IgD-negative memory B cell (primary cell): Measurements from ENCODE around the gene DAGLA. TPM values are rescaled to one million over a fixed set of nuclear protein-coding genes. Genes with fewer than 3 reads are reported as not detected.
A peak's percentile ranks its signal among the peaks of the same experiment; 100 is the strongest.

ENCODE experiments used
- H3K27ac Mint-ChIP-seq, 3 donors: one replicate each; pipeline ENCODE4 v1.8.0; 2020 to 2022; ENCODE audit warnings: mild to moderate bottlenecking in 3 of 3, mixed read lengths in 3 of 3, moderate library complexity in 1 of 3
- H3K27me3 Mint-ChIP-seq: one replicate; pipeline ENCODE4 v1.8.0; 2021; ENCODE audit warnings: mixed read lengths
- H3K36me3 Mint-ChIP-seq: one replicate; pipeline ENCODE4 v1.8.0; 2020; ENCODE audit warnings: mild to moderate bottlenecking, mixed read lengths
- H3K4me1 Mint-ChIP-seq, 3 donors: one replicate each; pipeline ENCODE4 v1.8.0; 2020 to 2022; ENCODE audit warnings: mixed read lengths in 3 of 3, mild to moderate bottlenecking in 1 of 3
- H3K4me3 Mint-ChIP-seq, 4 donors: one replicate each; pipeline ENCODE4 v1.8.0; 2020 to 2022; ENCODE audit warnings: mild to moderate bottlenecking in 4 of 4, mixed read lengths in 4 of 4, moderate library complexity in 3 of 4
- H3K9me3 Mint-ChIP-seq, 3 donors: one replicate each; pipeline ENCODE4 v1.8.0; 2020 to 2021; ENCODE audit warnings: mixed read lengths in 3 of 3, mild to moderate bottlenecking in 1 of 3
- polyA plus RNA-seq: library from polyadenylated mRNA; unstranded; fragments of 300-500 nt; fragmentation: Illumina TruSeq; gene quantifications from one replicate; pipeline ENCODE4 v1.2.3, GENCODE V29; 2021

The DAGLA gene
- polyA plus RNA-seq, 1 donor from 2014 or later: not detected

DNA sequence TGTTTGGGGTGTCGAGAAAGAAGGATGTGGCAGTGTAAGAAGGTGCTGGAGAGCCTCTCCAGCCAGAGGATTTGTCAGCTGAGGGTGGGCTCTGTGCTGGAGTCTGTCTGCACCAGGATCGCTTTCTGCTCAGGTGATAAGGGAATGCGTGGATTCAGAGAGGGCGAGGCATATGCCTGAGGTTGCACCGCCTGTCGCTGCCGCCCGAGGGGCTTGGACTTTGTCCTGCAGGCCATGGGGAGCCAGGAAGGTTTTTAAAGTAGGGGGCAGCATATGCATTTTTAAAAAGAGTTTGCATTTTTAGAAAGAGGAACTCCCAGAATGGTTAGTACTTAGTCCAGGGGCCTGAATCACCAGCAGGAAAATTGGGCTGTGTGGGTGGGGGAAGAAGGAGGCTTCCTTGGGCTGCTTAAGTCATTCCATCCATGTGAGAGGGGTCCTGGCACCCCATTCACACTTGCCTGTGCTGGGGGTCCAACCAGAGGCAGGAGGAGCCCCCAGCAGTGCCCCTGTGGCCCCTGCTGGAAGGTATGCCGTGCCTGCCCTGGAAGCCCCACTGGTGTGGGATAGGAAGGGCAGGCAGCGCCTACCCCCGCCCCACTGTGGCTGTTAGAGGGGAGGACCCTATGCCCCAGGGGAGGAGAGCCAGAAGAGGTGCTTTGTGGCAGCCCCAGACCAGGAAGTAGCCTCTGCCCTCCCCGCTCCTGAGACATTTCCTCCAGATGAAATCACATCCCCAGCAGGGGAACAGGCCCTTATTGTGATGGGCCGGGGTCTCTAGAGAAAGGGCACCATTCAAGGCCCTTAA lies 36.5 kb downstream of the DAGLA start:
- Mint-ChIP-seq H3K27me3 (peaks cover 2% of the 10 kb centered on the region), H3K4me3 (no peak overlapping the region), H3K27ac (no peak overlapping the region), H3K4me1 (no peaks in the 10 kb centered on the region), H3K36me3 (no peaks in the 10 kb centered on the region), H3K9me3 (no peaks in the 10 kb centered on the region)

DNA sequence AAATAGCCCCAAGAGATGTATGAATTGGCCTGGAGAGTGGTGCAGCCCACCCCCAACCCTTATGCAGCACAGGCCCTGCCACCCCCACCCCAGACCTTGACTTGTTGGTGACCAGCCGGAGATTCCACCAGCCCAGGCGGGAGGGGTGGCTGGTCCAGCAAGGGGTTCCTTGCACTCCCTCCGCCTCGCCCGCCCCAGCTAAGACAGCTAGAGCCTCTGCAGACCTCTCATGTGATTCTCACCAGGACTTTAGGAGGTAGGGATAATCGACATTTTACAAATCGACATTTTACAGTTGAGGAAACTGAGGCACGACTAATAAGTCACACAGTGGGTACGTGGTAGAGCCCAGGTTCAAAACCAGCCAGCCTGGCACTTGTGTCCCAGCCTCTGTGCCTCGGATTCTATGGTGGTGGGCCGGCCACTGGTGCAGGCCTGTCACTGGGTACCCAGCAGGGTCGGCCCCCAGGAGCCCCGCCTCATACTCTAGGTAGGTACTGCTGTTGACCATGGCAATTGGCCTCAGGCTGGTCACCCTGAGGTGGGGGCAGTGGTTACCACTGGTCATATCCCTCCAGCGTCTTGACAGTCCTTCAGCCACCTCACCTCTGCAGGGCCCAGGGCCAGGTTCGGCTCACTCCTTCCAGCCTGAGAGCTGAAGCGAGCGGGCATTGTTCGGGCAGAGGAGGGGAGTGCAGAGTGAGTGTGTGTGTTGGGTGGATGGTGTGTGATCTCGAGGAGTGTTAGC lies 37.3 kb downstream of the DAGLA start:
- Mint-ChIP-seq H3K27me3 (peaks cover 2% of the 10 kb centered on the region), H3K27ac (no peak overlapping the region), H3K4me3 (no peak overlapping the region)

DNA sequence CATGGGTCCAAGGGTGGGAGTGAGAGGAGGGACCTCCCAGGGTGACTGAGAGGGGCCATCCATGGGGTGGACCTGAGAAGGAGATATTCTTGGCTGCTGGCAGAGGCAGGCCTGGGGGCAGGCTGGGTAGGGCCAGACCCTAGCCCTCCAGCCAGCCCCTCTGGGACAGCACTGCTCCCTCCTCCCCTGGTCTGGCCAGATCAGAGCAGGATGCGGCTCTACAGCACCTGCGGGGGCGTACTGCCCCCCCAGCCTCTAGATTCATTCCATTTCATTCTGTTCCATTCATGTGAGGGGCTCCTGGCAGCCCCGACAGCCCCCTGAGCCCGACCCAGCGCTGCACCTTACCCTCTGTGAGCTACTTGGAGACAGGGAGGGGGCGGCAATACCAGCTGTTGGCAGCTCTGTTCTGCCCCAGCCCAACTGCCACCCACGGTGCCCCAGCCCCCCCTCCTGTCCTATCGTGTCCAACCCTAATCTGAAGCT lies 37.9 kb downstream of the DAGLA start:
- H3K27me3 Mint-ChIP-seq: peaks cover 2% of the 10 kb centered on the region
- no peaks in the 10 kb centered on the region for H3K9me3 Mint-ChIP-seq
- H3K27ac Mint-ChIP-seq: no peak overlapping the region
- peaks cover 2% of the 10 kb centered on the region for H3K36me3 Mint-ChIP-seq
- no peaks in the 10 kb centered on the region for H3K4me1 Mint-ChIP-seq
- H3K4me3 Mint-ChIP-seq: no peak overlapping the region

More for the DNA sequence above, 37.3 kb downstream of the DAGLA start:
- Mint-ChIP-seq H3K9me3 (no peaks in the 10 kb centered on the region), H3K36me3 (peaks cover 2% of the 10 kb centered on the region), H3K4me1 (no peaks in the 10 kb centered on the region)

DNA sequence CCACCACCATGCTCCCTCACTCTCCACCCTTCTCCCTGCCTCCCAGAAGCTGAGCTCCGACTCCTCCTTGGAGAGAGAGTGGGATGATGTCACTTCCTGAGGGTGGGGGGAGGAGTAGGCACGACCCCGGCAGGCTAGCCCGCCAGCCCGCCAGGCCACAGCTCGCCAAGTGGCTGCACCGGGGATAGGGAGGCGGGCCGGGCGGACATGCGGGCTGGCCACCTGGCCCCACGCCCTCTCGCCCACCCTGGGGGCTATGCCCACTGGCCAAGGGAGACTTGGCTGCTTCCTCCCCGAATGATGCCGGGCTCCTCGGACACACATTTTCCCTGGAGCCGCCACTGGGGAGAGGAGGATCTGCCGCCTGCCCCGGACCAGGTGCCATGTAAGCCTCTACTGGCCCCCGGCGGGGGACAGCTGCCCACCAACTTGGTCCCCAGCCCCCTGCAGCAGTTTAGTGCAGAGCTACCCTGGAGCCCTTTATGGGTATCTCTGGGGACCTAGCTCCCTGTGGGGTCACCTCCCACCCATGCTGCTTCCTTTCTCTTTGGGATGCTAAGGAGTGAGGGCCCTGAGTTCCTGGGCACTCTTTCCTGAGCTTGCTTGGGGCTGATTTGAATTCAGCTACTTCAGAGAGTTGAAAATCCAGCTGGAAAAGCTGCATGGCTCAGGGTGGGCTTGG lies 38.6 kb downstream of the DAGLA start:
- peaks cover 2% of the 10 kb centered on the region for H3K36me3 Mint-ChIP-seq
- H3K9me3 Mint-ChIP-seq: no peaks in the 10 kb centered on the region
- H3K4me1 Mint-ChIP-seq: no peaks in the 10 kb centered on the region
- H3K27me3 Mint-ChIP-seq: peaks cover 4% of the 10 kb centered on the region
- H3K27ac Mint-ChIP-seq: no peak overlapping the region
- no peak overlapping the region for H3K4me3 Mint-ChIP-seq

DNA sequence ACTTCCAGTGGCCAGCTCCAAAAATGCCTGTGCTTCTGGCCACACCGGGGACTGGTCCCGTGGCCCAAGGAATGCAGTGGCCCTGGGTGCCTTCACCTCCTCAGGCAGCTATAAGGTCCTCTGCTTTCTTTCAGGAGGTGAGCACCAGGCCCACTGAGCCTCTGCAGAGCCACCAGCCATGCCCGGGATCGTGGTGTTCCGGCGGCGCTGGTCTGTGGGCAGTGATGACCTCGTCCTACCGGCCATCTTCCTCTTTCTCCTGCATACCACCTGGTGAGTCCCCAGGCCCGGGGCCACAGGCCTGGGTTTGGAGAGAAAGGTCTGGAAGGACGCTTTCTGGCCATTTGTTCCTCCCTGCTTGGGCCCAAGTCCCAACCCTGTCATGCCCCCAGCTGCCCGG lies 39.8 kb downstream of the DAGLA start:
- Mint-ChIP-seq H3K27ac (no peak overlapping the region), H3K9me3 (no peaks in the 10 kb centered on the region), H3K36me3 (peaks cover 2% of the 10 kb centered on the region), H3K27me3 (peaks cover 4% of the 10 kb centered on the region), H3K4me1 (no peaks in the 10 kb centered on the region), H3K4me3 (no peak overlapping the region)

DNA sequence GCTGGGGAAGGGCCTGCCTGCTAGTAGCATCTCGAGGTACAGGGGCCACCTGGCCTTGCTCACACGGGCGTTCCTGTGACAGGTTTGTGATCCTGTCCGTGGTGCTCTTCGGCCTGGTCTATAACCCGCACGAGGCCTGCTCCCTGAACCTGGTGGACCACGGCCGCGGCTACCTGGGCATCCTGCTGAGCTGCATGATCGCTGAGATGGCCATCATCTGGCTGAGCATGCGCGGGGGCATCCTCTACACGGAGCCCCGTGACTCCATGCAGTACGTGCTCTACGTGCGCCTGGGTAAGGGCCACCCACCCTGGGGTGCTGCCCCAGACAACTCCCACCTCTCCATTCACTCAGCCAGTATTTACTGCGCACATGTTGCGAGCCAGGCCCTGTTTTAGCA lies 40.4 kb downstream of the DAGLA start:
- Mint-ChIP-seq H3K36me3 (peaks cover 2% of the 10 kb centered on the region), H3K27ac (no peak overlapping the region), H3K4me3 (no peak overlapping the region), H3K9me3 (no peaks in the 10 kb centered on the region), H3K4me1 (no peaks in the 10 kb centered on the region), H3K27me3 (peaks cover 4% of the 10 kb centered on the region)

DNA sequence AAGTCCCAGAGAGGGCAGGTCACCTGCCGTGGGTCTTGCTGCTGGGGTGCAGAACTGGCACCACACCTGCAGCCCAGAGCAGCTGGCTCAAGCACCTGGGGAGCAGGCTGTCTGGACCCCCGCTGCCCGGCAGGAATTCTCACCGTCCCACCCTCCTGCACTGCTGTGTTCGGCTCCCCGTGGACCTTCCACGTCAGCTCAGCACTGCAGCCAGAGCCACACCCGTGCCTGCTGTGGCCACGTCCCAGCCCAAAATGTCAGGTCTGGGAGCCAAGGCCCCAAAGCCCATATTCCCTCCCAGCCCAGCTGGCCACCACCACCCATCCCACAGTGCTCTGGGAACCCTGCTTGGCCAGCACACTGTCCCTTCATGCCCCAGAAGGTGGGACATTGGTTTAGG lies 44.2 kb downstream of the DAGLA start:
- Mint-ChIP-seq H3K36me3 (peaks cover 2% of the 10 kb centered on the region), H3K27ac (no peak overlapping the region), H3K27me3 (peaks cover 10% of the 10 kb centered on the region), H3K4me1 (no peaks in the 10 kb centered on the region), H3K9me3 (no peaks in the 10 kb centered on the region), H3K4me3 (no peak overlapping the region)

DNA sequence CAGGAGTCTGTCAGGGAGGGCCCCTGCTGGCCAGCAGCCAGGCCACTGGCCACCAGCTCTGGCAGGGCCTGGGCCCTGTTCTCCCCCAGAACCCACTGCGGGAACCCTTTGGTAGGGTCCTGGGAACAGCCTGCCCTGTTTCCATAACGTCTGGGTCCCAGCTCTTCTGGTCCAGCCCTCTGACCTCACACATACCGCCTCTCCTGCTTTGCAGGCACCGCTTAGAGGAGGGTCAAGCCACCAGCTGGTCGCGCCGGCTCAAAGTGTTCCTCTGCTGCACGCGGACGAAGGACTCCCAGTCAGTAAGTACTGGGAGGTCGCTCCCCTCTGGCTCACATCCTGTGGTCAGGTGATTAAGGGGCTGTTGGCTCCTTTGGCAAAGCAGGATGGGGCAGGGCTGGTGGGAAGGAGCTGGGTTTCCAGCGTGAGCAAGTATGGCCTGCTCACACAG lies 45.6 kb downstream of the DAGLA start:
- Mint-ChIP-seq H3K4me1 (no peaks in the 10 kb centered on the region), H3K27ac (no peak overlapping the region), H3K9me3 (no peaks in the 10 kb centered on the region), H3K36me3 (peaks cover 2% of the 10 kb centered on the region), H3K4me3 (no peak overlapping the region), H3K27me3 (peaks cover 9% of the 10 kb centered on the region)

DNA sequence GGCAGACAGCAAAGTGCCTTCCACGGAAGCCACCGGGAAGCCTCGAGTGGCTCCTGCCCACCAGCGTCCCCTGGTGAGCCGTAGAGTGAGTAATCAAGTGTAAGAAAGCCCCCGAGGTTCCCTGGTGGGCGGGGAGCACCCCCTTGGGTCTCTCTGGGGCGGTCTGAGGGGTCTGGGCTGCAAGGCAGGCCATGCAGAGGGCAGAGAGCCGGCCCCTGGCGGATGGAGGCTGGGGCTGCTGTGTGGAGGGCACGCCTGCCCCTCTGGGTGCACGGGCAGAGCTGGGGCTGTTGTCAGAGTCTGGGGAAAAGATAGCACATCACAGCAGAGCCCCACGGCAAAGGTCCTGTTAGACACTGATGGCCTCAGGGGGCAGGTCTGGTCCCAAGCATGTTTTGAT lies 46.6 kb downstream of the DAGLA start:
- peaks cover 9% of the 10 kb centered on the region for H3K27me3 Mint-ChIP-seq
- peaks cover 2% of the 10 kb centered on the region for H3K36me3 Mint-ChIP-seq
- H3K9me3 Mint-ChIP-seq: no peaks in the 10 kb centered on the region
- no peaks in the 10 kb centered on the region for H3K4me1 Mint-ChIP-seq
- no peak overlapping the region for H3K4me3 Mint-ChIP-seq
- H3K27ac Mint-ChIP-seq: no peak overlapping the region

DNA sequence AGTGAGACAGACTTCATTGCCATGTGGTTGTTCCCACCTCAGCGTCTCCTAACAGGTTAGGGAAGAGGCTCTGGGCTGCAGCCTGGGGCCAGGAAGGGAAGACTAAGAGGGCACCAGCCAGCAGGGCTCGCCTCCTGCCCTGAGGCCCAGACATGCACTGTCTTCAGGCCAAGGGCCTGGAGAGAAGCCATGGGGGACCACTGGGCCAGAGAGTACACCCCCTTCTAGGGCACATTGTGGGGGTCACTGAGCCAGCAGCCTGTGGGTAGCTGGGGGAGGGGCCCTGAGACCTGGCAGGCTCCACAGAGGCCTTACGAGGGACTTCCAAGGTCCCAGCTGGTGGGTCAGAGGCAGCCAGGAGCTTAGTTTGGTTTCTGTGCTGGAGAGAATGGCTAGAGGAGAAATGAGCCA lies 47.2 kb downstream of the DAGLA start:
- Mint-ChIP-seq H3K4me1 (no peaks in the 10 kb centered on the region), H3K27ac (no peak overlapping the region), H3K27me3 (peaks cover 9% of the 10 kb centered on the region), H3K4me3 (no peak overlapping the region), H3K9me3 (no peaks in the 10 kb centered on the region), H3K36me3 (peaks cover under 1% of the 10 kb centered on the region)

DNA sequence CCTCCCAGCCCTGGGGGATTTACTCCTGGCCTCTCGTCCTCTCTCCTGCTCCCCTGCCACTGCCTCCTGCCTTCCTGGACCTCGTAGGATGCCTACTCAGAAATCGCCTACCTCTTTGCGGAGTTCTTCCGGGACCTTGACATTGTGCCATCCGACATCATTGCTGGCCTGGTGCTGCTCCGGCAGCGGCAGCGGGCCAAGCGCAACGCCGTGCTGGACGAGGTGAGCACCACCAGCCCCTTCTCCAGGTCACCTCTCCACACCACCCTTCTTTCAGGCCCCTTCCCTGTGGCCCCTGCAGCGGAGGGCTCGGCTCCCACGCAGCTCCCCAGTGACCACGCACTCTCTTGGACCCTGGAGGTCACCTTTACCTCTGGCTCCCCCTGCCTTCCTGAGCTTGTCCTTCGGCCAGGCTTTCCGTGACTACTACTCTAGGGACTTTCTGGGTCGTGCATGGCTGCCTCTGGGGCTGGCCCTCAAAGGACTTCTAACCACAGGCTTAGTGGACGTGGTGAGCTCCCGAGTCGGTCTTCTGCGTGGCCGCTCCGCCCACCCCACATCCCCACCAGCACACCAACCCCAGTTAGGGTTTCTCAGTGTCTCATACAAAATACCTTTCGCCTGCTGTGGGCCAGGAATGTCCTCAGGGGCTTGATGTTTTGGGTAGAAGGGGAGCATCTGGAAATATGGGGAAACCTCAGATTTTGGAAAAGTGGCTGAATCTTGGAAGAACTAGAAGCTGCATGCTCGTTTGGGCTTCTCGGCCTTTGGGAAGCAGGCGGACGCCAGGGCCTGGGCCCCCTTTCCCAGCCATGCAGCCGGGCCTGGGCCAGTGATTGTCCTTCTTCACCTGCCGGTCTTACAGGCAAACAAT lies 48.1 kb downstream of the DAGLA start:
- H3K36me3 Mint-ChIP-seq: no peaks in the 10 kb centered on the region
- H3K4me3 Mint-ChIP-seq: no peak overlapping the region
- no peaks in the 10 kb centered on the region for H3K9me3 Mint-ChIP-seq
- peaks cover 9% of the 10 kb centered on the region for H3K27me3 Mint-ChIP-seq
- peaks cover 1 to 2% (median 1%) of the 10 kb centered on the region in 3 donors for H3K4me1 Mint-ChIP-seq
- H3K27ac Mint-ChIP-seq: no peak overlapping the region

DNA sequence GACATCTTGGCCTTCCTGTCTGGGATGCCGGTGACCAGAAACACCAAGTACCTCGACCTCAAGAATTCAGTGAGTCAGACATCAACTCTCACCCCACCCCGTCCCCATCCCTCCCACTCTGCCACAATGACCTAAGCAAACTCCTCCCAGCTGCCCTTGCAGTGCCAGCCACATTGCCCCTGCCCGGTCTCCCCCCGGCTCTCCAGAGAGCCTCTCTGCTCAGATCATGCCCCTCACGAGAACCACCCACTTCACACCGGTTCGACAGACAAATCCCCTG lies 48.7 kb downstream of the DAGLA start:
- no peaks in the 10 kb centered on the region for H3K36me3 Mint-ChIP-seq
- peaks cover 4 to 6% (median 4%) of the 10 kb centered on the region in 3 donors for H3K4me1 Mint-ChIP-seq
- H3K27ac Mint-ChIP-seq: no peak overlapping the region
- peaks cover 9% of the 10 kb centered on the region for H3K27me3 Mint-ChIP-seq
- H3K4me3 Mint-ChIP-seq: no peak overlapping the region
- no peaks in the 10 kb centered on the region for H3K9me3 Mint-ChIP-seq

DNA sequence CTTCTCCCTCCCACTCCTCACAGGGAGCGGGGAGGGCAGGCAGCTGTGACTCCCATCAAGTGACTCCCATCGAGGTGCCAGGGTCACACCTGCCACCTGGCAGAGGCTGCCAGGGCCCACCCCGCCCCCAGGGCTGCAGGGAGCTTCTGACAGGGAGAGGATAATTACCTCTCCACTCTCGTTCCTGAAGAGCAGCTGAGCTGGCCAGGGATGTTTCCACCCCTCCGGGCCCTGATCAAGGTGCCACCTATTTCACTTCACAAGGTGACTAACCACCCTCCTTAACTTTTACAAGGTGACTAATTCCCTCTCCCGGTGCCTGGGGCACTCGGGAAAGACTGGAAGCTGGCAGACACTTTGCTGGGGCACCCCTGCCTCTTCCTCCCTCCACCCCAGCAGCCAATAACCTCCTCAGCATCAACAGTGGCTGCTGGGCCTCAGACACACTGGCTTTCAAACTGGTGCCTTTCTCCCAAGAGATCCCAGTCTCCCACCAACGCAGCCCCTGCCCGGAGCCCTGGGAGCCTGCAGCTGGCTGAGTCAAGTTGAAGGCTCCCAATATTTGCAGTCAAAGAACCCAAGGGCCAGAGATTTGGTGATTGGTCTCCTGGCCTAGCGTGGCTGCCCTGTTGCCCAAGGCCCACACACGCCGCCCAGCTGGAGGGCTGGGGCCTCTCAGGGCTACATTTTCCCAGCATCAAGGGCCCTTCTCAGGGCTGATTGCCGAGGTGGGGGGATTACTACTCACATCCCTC lies 50.2 kb downstream of the DAGLA start:
- H3K27ac Mint-ChIP-seq: peak overlapping the region in 1 of 3 donors; percentile 47
- H3K36me3 Mint-ChIP-seq: no peaks in the 10 kb centered on the region
- H3K4me1 Mint-ChIP-seq: peaks cover 4 to 6% (median 4%) of the 10 kb centered on the region in 3 donors
- peaks cover 9% of the 10 kb centered on the region for H3K27me3 Mint-ChIP-seq
- H3K4me3 Mint-ChIP-seq: no peak overlapping the region
- H3K9me3 Mint-ChIP-seq: no peaks in the 10 kb centered on the region
